Heart left ventricle (tissue), 16 donors: ENCODE data around the gene BIVM. TPM values are rescaled to one million over a fixed set of nuclear protein-coding genes. Genes with fewer than 3 reads are reported as not detected.

ENCODE experiments used
- ATAC-seq, 4 donors: fragments of 200-7000 bp; cut with Tn5 transposase; one replicate each; pipeline ENCODE4 v1.9.1; 2020 to 2022; ENCODE audit warnings: moderate library complexity in 4 of 4, mild to moderate bottlenecking in 3 of 4, moderate number of reproducible peaks in 1 of 4
- DNase-seq, 5 donors: peaks; one replicate each; pipeline ENCODE4 v3.0.0-alpha.2; 2020
- H3K27ac ChIP-seq, 12 donors: fragments of 200-600 bp; sonication (generic) in 4 of 12; one replicate each; pipeline versions ENCODE4 v1.5.0 to v1.8.0; 2016 to 2022; ENCODE audit warnings: mild to moderate bottlenecking in 2 of 12
- H3K27me3 ChIP-seq, 9 donors: fragments of 200-600 bp; sonication (generic) in 2 of 9; one replicate each; pipeline versions ENCODE4 v1.5.1 to v1.8.0; 2016 to 2022; ENCODE audit warnings: mild to moderate bottlenecking in 3 of 9
- H3K36me3 ChIP-seq, 9 donors: fragments of 200-600 bp; sonication (generic) in 2 of 9; one replicate each; pipeline versions ENCODE4 v1.5.0 to v1.8.0; 2018 to 2022; ENCODE audit warnings: mild to moderate bottlenecking in 2 of 9
- H3K4me1 ChIP-seq, 12 donors: fragments of 200-600 bp; sonication (generic) in 4 of 12; one replicate each; pipeline versions ENCODE4 v1.5.0 to v1.8.0; 2016 to 2022; ENCODE audit warnings: mild to moderate bottlenecking in 3 of 12
- H3K4me3 ChIP-seq, 12 donors: fragments of 200-600 bp; sonication (generic) in 4 of 12; one replicate each; pipeline versions ENCODE4 v1.5.0 to v1.8.0; 2017 to 2022; ENCODE audit warnings: mild to moderate bottlenecking in 9 of 12, moderate library complexity in 4 of 12
- H3K9me3 ChIP-seq, 12 donors: fragments of 200-600 bp; sonication (generic) in 4 of 12; one replicate each; pipeline versions ENCODE4 v1.5.0 to v1.8.0; 2016 to 2022; ENCODE audit warnings: mild to moderate bottlenecking in 1 of 12
- POLR2A ChIP-seq, 2 donors: fragments of 450-650 bp; IDR thresholded peaks; one replicate each; pipeline ENCODE4 v1.6.1; 2017; ENCODE audit warnings: antibody characterized with exemption in 2 of 2, mild to moderate bottlenecking in 2 of 2, moderate library complexity in 2 of 2
- WGBS, 4 donors: extraction: QIAGEN DNeasy Blood & Tissue Kit in 2 of 4; methylation state at CpG; one replicate each; pipeline versions ENCODE4 v1.1.5 to v1.1.7; 2013 to 2018; 5-methylcytosine and 5-hydroxymethylcytosine counted together
- intact Hi-C, 10 donors: fragments of 100-400 bp; cut with DNase I; formaldehyde crosslinking; loops; one replicate each; pipeline versions ENCODE4 v1.11.1 to v1.14.2; 2022
- polyA plus RNA-seq, 2 donors: library from polyadenylated mRNA; stranded (reverse); fragments of 200-250 nt; gene quantifications; one replicate each; pipeline ENCODE4 v1.2.3, GENCODE V29; 2013
- total RNA-seq, 9 donors: library from RNA; depleted of rRNA in 2 of 9; stranded (reverse); fragments of >200 nt in 2 of 9; fragmentation: NEBNext Ultra II Directional in 3 of 9; extraction: Animal tissue kit (Norgen Biotek cat#: 25700) in 3 of 9; gene quantifications; one replicate each; pipeline versions ENCODE4 v1.1.0 to v1.2.4, GENCODE V29; 2016 to 2023
- TF ChIP-seq, protein P1 (sequence below), 12 donors: fragments of 200-600 bp; sonication (generic) in 4 of 12; IDR thresholded peaks; one replicate each; pipeline versions ENCODE4 v1.5.0 to v1.8.0; 2018 to 2022; ENCODE audit warnings: antibody characterized with exemption in 12 of 12, mild to moderate bottlenecking in 5 of 12
- donor health status: ischemic (EF 13 %, LVEDD 7.1; RV severe dilation, severe dysfunction).
- donor health status: healthy with polysubstance abuse.
- donor health status: DM: no; HTN: yes; CAD: no.
- donor health status: DM: no; HTN: no; CAD: no.
- donor health status: ischemic (EF 25% LVEDD 6.9; RV normal size, moderate dysfunction).
- donor health status: ischemic (EF 25% LVEDD 5.7; RV mildly dilated, moderate dysfunction).
- donor health status: healthy.
- donor health status: DM: yes; HTN: yes; CAD: no.
- donor health status: ischemic (EF 35%, LVEDD 5.7; RV mildly dilated, moderate dysfunction).
- donor health status: nonischemic (EF 11% LVEDD 7.7; RV severe dilation, severe dysfunction).
- donor health status: DM: yes; HTN: yes; CAD: no.
- donor health status: PGD.
- donor health status: ischemic (EF 29% LVEDD 5.4; RV normal size, mild dysfunction).
- donor health status: nonischemic (EF 23%, LVEDD 6.1; RV moderate dilation, normal function).

Gene BIVM
- total and polyA plus RNA-seq, 11 donors = 10.3 to 35.7 (median 24.5) TPM

- intact Hi-C loops = no loop called here
- H3K4me3 ChIP-seq = no peak overlapping the region
- H3K36me3 ChIP-seq = peaks cover 0 to 94% (median 62%) of the 10 kb centered on the region in 9 donors
- H3K27me3 ChIP-seq = no peaks in the 10 kb centered on the region
- DNase-seq = no peak
- no peak for ATAC-seq
- no peak overlapping the region for H3K27ac ChIP-seq
- peaks cover 0 to 8% (median 0%) of the 10 kb centered on the region in 12 donors for H3K9me3 ChIP-seq
- TF ChIP-seq, protein P1, sequence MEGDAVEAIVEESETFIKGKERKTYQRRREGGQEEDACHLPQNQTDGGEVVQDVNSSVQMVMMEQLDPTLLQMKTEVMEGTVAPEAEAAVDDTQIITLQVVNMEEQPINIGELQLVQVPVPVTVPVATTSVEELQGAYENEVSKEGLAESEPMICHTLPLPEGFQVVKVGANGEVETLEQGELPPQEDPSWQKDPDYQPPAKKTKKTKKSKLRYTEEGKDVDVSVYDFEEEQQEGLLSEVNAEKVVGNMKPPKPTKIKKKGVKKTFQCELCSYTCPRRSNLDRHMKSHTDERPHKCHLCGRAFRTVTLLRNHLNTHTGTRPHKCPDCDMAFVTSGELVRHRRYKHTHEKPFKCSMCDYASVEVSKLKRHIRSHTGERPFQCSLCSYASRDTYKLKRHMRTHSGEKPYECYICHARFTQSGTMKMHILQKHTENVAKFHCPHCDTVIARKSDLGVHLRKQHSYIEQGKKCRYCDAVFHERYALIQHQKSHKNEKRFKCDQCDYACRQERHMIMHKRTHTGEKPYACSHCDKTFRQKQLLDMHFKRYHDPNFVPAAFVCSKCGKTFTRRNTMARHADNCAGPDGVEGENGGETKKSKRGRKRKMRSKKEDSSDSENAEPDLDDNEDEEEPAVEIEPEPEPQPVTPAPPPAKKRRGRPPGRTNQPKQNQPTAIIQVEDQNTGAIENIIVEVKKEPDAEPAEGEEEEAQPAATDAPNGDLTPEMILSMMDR (IDR thresholded peaks at IDR 0.05) = no peak
- WGBS, 4 donors = 77 to 96% (median 93%) methylated on average over 4 of the region's 4 CpGs
- peaks cover 0 to under 1% (median 0%) of the 10 kb centered on the region in 12 donors for H3K4me1 ChIP-seq
Measured at GRCh38 chr13:102825400-102825799, 26.5 kb downstream of the BIVM start.

DNA sequence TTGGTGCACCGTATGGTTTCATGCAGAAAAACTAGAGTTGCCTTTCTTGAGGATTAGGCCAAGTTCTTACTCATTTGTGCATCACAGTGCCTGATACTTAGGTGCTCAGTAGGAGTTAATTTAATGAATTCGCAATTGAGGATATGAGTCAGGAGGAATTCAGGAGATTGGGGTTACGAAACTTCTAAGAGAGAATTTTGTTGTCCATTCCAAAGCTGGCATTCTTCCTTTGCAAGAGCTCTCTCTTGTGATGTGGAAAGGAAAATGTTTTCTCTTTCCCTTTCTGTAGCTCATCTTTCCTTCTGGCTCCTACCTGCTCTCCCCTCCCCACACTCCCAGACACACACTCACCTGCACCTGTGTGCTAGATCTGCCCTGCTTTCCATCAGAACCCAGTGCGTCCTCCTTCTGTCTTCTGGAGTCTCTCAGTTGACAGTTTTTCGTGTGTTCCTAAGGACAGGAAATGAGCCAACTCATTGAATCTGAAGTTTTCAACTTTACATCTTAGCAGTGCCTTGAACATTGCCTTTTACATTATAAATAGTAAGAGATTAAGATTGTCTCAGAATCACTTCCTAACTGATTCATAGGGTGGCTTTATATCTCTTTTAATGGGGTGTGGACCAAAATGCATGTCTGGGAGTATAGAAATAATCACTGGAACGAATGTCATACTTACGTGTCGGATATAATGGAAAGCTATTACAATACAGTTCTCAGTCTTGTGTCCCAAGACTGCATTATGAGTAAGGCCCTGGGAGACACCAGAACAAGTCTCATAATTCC is 27.2 kb downstream of the BIVM start:
- Histone ChIP-seq H3K27me3 (no peaks in the 10 kb centered on the region), H3K27ac (no peak overlapping the region), H3K4me1 (peaks cover 0 to 8% (median 1%) of the 10 kb centered on the region in 12 donors), H3K4me3 (no peak overlapping the region), H3K36me3 (peaks cover 0 to 92% (median 59%) of the 10 kb centered on the region in 9 donors), H3K9me3 (peaks cover 0 to 8% (median 0%) of the 10 kb centered on the region in 12 donors)
- intact Hi-C loops = no loop called here
- ATAC-seq = no peak
- DNase-seq = no peak
- 78 to 87% (median 84%) methylated on average over 8 of the region's 8 CpGs for WGBS, 4 donors
- TF ChIP-seq, protein P1 (IDR thresholded peaks at IDR 0.05) = no peak
- TF ChIP-seq POLR2A (IDR thresholded peaks at IDR 0.05) = no peak

DNA sequence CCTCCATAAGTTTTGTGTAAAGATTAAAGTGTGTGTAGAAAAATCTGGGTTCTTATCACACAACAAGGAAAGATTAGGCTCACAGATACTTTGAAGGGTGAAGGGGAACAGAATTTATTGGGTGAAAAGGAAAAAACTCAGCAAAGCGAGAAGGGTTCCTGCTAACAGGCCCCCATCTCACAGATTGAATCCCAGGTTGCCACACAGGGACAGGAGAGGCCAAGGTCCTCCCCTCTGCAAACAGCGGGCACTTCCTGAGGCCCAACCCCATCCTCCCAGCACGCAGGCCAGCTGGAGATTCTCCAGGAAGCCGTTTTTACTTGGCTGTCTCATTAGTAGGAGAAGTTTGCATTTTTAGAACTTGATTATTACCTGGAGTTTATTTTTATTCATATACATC is 31.7 kb downstream of the BIVM start:
- 24 to 46% (median 31%) methylated on average over 4 of the region's 4 CpGs for WGBS, 4 donors
- ATAC-seq (peak in 1 of 4 donors; percentile 53), DNase-seq (no peak)
- H3K27ac ChIP-seq = no peak overlapping the region
- H3K9me3 ChIP-seq = no peaks in the 10 kb centered on the region
- H3K27me3 ChIP-seq = no peaks in the 10 kb centered on the region
- H3K4me1 ChIP-seq = peaks cover 0 to 9% (median 1%) of the 10 kb centered on the region in 12 donors
- H3K36me3 ChIP-seq = peaks cover 0 to 97% (median 49%) of the 10 kb centered on the region in 9 donors
- intact Hi-C loops = loop anchor here in 1 of 10 donors (5.0 kb wide), 1 partner anchor 48 kb away; no protein-coding TSS in a partner anchor
- no peak overlapping the region for H3K4me3 ChIP-seq
- TF ChIP-seq POLR2A (IDR thresholded peaks at IDR 0.05) = no peak
- TF ChIP-seq, protein P1 (IDR thresholded peaks at IDR 0.05) = no peak

DNA sequence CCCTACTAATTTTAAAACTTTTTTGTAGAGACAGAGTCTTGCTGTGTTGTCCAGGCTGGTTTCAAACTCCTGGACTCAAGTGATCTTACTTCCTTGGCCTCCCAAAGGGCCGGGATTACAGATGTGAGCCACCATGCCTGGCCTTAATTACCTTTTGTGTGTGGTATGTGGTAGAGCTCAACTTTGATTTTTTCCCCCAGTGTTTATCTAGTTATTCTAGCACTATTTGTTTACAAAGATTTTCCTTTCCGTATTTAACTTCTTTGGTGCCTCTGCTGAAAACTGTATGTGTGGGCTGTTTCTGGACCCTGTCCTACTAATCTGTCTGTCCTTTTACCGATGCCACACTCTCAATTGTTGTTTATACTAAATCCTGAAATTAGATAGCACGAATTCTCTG is 37.6 kb downstream of the BIVM start:
- DNase-seq (no peak), ATAC-seq (no peak)
- Histone ChIP-seq H3K27ac (no peak overlapping the region), H3K4me1 (no peaks in the 10 kb centered on the region), H3K36me3 (peaks cover 0 to 98% (median 63%) of the 10 kb centered on the region in 9 donors), H3K4me3 (no peak overlapping the region), H3K27me3 (no peaks in the 10 kb centered on the region), H3K9me3 (no peaks in the 10 kb centered on the region)
- TF ChIP-seq POLR2A (IDR thresholded peaks at IDR 0.05) = no peak
- TF ChIP-seq, protein P1 (IDR thresholded peaks at IDR 0.05) = no peak
- intact Hi-C loops = no loop called here
- 97 to 98% (median 97%) methylated on average over 4 of the region's 4 CpGs for WGBS, 4 donors
